HAP-1 (cell line): Measurements from ENCODE around the gene CCDC14.

Source experiments
- DNase-seq, 2 experiments: peaks; one replicate each; pipeline ENCODE4 v3.0.0-alpha.2; 2016 to 2020; ENCODE audit warnings: low spot score in 2 of 2
- H3K27me3 ChIP-seq: fragments of 250-450 bp; sonication (Bioruptor Pico); 2 replicates; pipeline ENCODE4 v1.5.1; 2020; ENCODE audit warnings: low read depth, mild to moderate bottlenecking, moderate library complexity
- H3K36me3 ChIP-seq: fragments of 250-450 bp; sonication (Bioruptor Pico); replicated peaks from 2 replicates; pipeline ENCODE4 v1.5.1; 2020; ENCODE audit warnings: mild to moderate bottlenecking
- H3K4me1 ChIP-seq: fragments of 250-450 bp; sonication (Bioruptor Pico); 2 replicates; pipeline ENCODE4 v1.5.1; 2020; ENCODE audit warnings: mild to moderate bottlenecking
- H3K4me3 ChIP-seq: fragments of 250-450 bp; sonication (Bioruptor Pico); 2 replicates; pipeline ENCODE4 v1.5.1; 2020; ENCODE audit warnings: mild to moderate bottlenecking, moderate library complexity
- H3K9me3 ChIP-seq: fragments of 250-450 bp; sonication (Bioruptor Pico); 2 replicates; pipeline ENCODE4 v1.5.1; 2020; ENCODE audit warnings: mild to moderate bottlenecking, moderate library complexity
- in situ Hi-C: fragments of 300-500 bp; cut with MboI; formaldehyde crosslinking; loops from 3 replicates; pipeline ENCODE4 v1.14.3; 2020; ENCODE audit warnings: low sequenced_read_pairs, inconsistent platforms, mixed read lengths

Gene CCDC14

GRCh38 chr3:123877965-123878364 is 83.1 kb downstream of the CCDC14 start:
- H3K9me3 ChIP-seq: no peaks in the 10 kb centered on the region
- H3K36me3 ChIP-seq: no peaks in the 10 kb centered on the region
- H3K4me1 ChIP-seq: peaks cover 3% of the 10 kb centered on the region
- H3K27me3 ChIP-seq: no peaks in the 10 kb centered on the region
- in situ Hi-C loops: no loop called here
- no peak for DNase-seq
- no peak overlapping the region for H3K4me3 ChIP-seq

DNA sequence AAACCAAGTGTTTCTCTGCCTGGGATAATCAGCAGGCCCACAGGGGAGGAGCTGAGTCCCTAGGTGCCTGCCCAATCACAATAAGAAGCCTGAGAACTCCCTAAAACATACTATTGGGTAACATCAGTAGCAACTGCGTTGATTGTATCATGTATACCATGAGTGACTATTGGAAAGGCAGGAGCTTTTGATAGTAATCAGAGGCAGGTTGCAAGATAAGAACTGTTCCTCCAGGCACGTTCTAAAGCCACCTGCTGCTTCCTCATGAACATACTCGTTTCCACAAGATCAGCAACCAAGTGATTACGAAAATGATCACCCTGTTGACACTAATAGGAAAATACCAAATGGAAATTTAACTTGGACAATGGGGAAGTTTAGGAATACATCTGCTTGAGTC is 83.6 kb downstream of the CCDC14 start:
- Histone ChIP-seq H3K27me3 (no peaks in the 10 kb centered on the region), H3K36me3 (no peaks in the 10 kb centered on the region), H3K4me1 (peaks cover 7% of the 10 kb centered on the region), H3K9me3 (no peaks in the 10 kb centered on the region), H3K4me3 (no peak overlapping the region)
- in situ Hi-C loops: no loop called here
- DNase-seq: no peak

GRCh38 chr3:123876858-123877257 is 84.2 kb downstream of the CCDC14 start:
- Histone ChIP-seq H3K9me3 (no peaks in the 10 kb centered on the region), H3K4me3 (no peak overlapping the region), H3K27me3 (no peaks in the 10 kb centered on the region), H3K36me3 (no peaks in the 10 kb centered on the region), H3K4me1 (peaks cover 12% of the 10 kb centered on the region)
- in situ Hi-C loops: no loop called here
- no peak for DNase-seq

DNA sequence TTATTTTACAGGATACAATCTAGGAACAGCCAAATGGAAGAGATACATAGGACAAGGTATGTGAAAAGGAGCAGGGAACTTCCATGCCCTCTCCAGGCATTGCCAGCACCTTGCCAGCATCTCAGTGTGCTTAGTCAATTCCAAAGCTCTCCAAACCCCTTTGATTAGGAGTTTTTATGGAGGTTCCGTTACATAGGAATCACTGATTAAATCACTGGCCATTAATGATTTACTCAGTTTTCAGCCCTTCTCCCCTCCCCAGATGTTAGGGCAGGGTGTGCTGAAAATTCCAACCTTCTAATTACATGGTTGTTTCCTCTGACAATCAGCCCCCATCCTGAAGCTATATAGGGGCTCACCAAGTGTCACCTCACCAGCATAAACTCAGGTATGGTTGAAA is 88.4 kb downstream of the CCDC14 start:
- Histone ChIP-seq H3K4me1 (peaks cover 30% of the 10 kb centered on the region), H3K9me3 (no peaks in the 10 kb centered on the region), H3K4me3 (no peak overlapping the region), H3K36me3 (no peaks in the 10 kb centered on the region), H3K27me3 (no peaks in the 10 kb centered on the region)
- DNase-seq: no peak
- in situ Hi-C loops: no loop called here

GRCh38 chr3:123871946-123872345 is 89.1 kb downstream of the CCDC14 start:
- Histone ChIP-seq H3K36me3 (no peaks in the 10 kb centered on the region), H3K9me3 (no peaks in the 10 kb centered on the region), H3K4me1 (peaks cover 30% of the 10 kb centered on the region), H3K27me3 (no peaks in the 10 kb centered on the region), H3K4me3 (no peak overlapping the region)
- peak; percentile 81 to 97 for DNase-seq
- in situ Hi-C loops: no loop called here

DNA sequence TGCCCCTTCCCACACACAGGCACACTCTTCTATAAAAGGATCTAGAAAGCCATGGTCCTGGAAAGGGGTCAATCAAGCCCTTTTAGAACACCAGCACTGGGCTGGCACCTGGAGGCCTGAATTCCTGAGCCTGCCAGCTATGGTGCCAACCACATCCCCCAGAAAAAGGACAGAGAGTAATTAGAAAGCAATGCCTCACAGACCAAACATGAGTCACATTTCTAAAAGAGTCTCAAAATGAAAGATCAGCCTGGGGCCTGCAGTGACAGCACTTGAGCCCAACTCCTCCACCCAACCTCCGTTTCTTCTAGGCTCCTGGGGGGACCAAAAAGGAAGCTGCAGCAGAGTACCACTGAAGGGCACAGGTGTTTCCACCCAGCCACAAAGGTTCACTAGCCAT is 91.0 kb downstream of the CCDC14 start:
- Histone ChIP-seq H3K9me3 (no peaks in the 10 kb centered on the region), H3K36me3 (no peaks in the 10 kb centered on the region), H3K4me1 (peaks cover 30% of the 10 kb centered on the region), H3K27me3 (no peaks in the 10 kb centered on the region), H3K4me3 (no peak overlapping the region)
- no peak for DNase-seq
- in situ Hi-C loops: no loop called here

DNA sequence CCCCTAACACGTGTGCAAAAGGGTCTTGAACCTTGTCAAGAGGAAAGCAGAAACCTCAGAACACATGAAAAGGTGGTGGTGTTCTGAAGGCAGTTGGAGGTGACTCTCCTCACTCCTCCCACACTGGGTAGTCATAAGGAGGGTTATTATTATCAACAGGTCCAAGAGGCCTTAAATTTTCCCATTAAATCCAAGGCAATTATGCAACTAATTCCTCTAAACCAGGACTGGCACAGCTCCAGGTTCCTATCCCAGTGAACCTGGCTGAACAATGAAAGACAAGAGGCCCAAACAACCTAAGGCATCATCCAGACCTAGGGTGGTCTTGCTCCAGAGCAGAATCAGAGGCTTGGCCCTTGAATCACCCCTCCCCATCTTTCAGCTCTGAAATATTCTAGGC is 91.9 kb downstream of the CCDC14 start:
- Histone ChIP-seq H3K36me3 (no peaks in the 10 kb centered on the region), H3K9me3 (no peaks in the 10 kb centered on the region), H3K4me3 (no peak overlapping the region), H3K27me3 (no peaks in the 10 kb centered on the region), H3K4me1 (peaks cover 30% of the 10 kb centered on the region)
- DNase-seq: peak; percentile 38 to 55
- in situ Hi-C loops: no loop called here

DNA sequence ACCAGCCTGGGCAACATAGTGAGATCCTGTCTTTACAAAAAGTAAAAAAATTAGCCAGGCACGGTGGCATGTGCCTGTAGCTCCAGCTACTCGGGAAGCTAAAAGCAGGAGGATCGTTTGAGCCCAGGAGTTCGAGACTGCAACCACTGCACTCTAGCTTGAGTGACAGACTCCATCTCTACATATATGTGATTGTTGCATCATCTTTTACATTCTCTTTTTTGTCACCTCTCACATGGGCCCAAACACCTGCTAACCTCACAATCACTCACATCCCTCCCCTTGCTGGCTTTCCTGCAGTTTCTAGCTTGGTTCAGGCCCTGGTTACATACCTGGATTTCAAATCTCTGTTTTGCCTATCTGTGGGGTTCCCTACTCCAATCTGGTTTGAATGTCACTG is 96.3 kb downstream of the CCDC14 start:
- in situ Hi-C loops: no loop called here

More for the DNA sequence above, 96.3 kb downstream of the CCDC14 start:
- H3K4me3 ChIP-seq: no peak overlapping the region
- no peaks in the 10 kb centered on the region for H3K36me3 ChIP-seq
- H3K4me1 ChIP-seq: peaks cover 17% of the 10 kb centered on the region
- no peaks in the 10 kb centered on the region for H3K27me3 ChIP-seq
- DNase-seq: no peak
- H3K9me3 ChIP-seq: no peaks in the 10 kb centered on the region
